GM12891 (cell line): Measurements from ENCODE around the gene EHMT2.
"Not testable (repeated sequence)": the region's sequence is repeated elsewhere in the genome, so short reads cannot be mapped to it uniquely, and the experiment has no call there.

ENCODE experiments used
- DNase-seq: peaks from one replicate; pipeline ENCODE4 v3.0.0; 2011; ENCODE audit warnings: low spot score; ENCODE audit not compliant: insufficient read length
- FAIRE-seq: peaks from 2 replicates; lab custom pipeline; 2011; peaks lifted over from hg19 to GRCh38; lab: Jason Lieb, UNC
- PAX5 ChIP-seq: IDR thresholded peaks from 2 replicates; pipeline ENCODE4 v1.6.1; 2011; ENCODE audit warnings: low read length, moderate library complexity, mild to moderate bottlenecking; ENCODE audit not compliant: insufficient read depth, severe bottlenecking
- POLR2A ChIP-seq: IDR thresholded peaks from 2 replicates; pipeline ENCODE4 v1.6.1; 2011; ENCODE audit warnings: low read depth, low read length, control low read depth
- POLR2AphosphoS5 ChIP-seq: IDR thresholded peaks from 2 replicates; pipeline ENCODE4 v1.6.1; 2011; ENCODE audit warnings: low read depth, low read length, control low read depth
- POU2F2 ChIP-seq: IDR thresholded peaks from 2 replicates; pipeline ENCODE4 v1.6.1; 2011; ENCODE audit warnings: low read depth, mild to moderate bottlenecking, control low read depth, low read length, moderate library complexity
- SPI1 ChIP-seq: IDR thresholded peaks from 2 replicates; pipeline ENCODE4 v1.6.1; 2011; ENCODE audit warnings: low read depth, low read length, control low read depth
- TAF1 ChIP-seq: IDR thresholded peaks from 2 replicates; pipeline ENCODE4 v1.6.1; 2011; ENCODE audit warnings: low read depth, low read length, control low read depth

EHMT2 gene

GRCh38 chr6:31842053-31842452, 55.4 kb downstream of the EHMT2 start:
- DNase-seq (no peak), FAIRE-seq (no peak)
- 0 out of 2 replicates have a peak, but pooled peaks have one; percentile 15 for TF ChIP-seq POLR2AphosphoS5
- no peak for TF ChIP-seq POLR2A

DNA sequence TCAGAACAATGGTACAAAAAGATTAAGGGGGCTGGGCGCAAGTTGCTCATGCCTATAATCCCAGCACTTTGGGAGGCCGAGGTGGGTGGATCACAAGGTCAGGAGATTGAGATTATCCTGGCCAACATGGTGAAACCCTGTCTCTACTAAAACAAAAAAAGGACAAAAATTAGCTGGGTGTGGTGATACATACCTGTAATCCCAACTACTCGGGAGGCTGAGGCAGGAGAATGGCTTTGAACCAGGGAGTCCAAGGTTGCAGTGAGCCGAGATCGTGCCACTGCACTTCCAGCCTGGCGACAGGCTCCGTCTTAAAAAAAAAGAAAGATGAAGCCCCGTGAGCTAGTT, 57.7 kb downstream of the EHMT2 start:
- DNase-seq, FAIRE-seq: not testable (repeated sequence)

GRCh38 chr6:31838968-31839367, 58.5 kb downstream of the EHMT2 start:
- FAIRE-seq = no peak

DNA sequence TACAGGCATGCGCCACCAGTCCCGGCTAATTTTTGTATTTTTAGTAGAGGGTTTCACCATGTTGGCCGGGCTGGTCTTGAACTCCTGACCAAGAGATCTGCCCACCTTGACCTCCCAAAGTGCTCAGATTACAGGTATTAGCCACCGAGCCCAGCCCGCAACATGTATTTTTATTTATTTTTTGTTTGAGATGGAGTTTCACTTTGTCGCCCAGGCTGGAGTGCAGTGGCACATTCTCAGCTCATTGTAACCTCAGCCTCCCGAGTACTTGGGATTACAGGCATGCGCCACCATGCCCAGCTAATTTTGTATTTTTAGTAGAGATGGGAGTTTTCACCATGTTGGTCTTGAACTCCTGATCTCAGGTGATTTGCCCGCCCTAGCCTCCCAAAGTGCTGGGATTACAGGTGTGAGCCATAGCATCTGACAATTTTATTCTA, 59.4 kb downstream of the EHMT2 start:
- DNase-seq, FAIRE-seq: not testable (repeated sequence)

More at GRCh38 chr6:31838968-31839367, 58.5 kb downstream of the EHMT2 start:
- DNase-seq = no peak
- no peak for TF ChIP-seq POLR2AphosphoS5
- no peak for TF ChIP-seq PAX5
- TF ChIP-seq SPI1 = no peak
- no peak for TF ChIP-seq POU2F2

GRCh38 chr6:31837369-31838113, 60.0 kb downstream of the EHMT2 start:
- FAIRE-seq (no peak), DNase-seq (no peak)
- TF ChIP-seq PAX5 = no peak
- no peak for TF ChIP-seq POLR2AphosphoS5
- no peak for TF ChIP-seq SPI1
- TF ChIP-seq TAF1 = no peak
- peak; percentile 51; the same call in 1 of the 2 replicates for TF ChIP-seq POLR2A
- TF ChIP-seq POU2F2 = no peak

GRCh38 chr6:31836474-31837368, 60.8 kb downstream of the EHMT2 start:
- FAIRE-seq (no peak), DNase-seq (no peak)

DNA sequence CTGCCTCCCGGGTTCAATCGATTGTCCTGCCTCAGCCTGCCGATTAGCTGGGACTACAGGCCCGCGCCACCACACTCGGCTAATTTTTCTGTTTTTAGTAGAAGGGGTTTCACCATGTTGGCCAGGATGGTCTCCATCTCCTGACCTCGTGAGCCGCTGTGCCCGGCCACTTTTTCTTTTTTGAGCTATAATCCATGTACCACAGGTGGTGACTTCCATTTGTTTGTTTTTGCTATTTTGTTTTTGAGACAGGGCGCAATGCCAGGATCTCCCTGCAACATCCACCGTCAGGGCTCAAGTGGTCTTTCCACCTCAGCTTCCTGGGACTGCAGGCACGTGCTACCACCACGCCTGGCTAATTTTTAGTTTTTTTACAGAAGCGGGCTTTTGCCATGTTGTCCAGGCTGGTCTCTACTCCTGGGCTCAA, 61.4 kb downstream of the EHMT2 start:
- TF ChIP-seq TAF1 = no peak
- TF ChIP-seq POLR2A = 0 out of 2 replicates have a peak, but pooled peaks have one; percentile 24
- no peak for FAIRE-seq
- DNase-seq = no peak

More at GRCh38 chr6:31836474-31837368, 60.8 kb downstream of the EHMT2 start:
- TF ChIP-seq TAF1 = no peak
- no peak for TF ChIP-seq POU2F2
- TF ChIP-seq POLR2AphosphoS5 = peak; percentile 16
- TF ChIP-seq SPI1 = peak; percentile 74
- TF ChIP-seq PAX5 = no peak
- 0 out of 2 replicates have a peak, but pooled peaks have one; percentile 4 for TF ChIP-seq POLR2A

- TF ChIP-seq POLR2AphosphoS5 = peak; percentile 99
- peak; percentile 99 for TF ChIP-seq POLR2A
- TF ChIP-seq POU2F2 = peak; percentile 92
- TF ChIP-seq TAF1 = peak; percentile 94
- no peak for TF ChIP-seq SPI1
- peak; percentile 4 for TF ChIP-seq PAX5
- FAIRE-seq (peak; percentile 71), DNase-seq (peak; percentile 63)
These were observed 62.9 kb downstream of the EHMT2 start for GRCh38 chr6:31834367-31835250.

GRCh38 chr6:31831350-31832215, 65.9 kb downstream of the EHMT2 start:
- no peak for DNase-seq
- FAIRE-seq = no peak
- TF ChIP-seq TAF1 (no peak), POLR2A (no peak), PAX5 (no peak), POLR2AphosphoS5 (no peak), SPI1 (no peak), POU2F2 (no peak)
